ENCODE data around the gene HSF4. TPM values are rescaled to one million over a fixed set of nuclear protein-coding genes. Genes with fewer than 3 reads are reported as not detected.

Gene HSF4
- total RNA-seq, 4 donors from 2014 or later, result 29.5 to 136 (median 76.6) TPM

- intact Hi-C loops (cut with DNase I; ENCODE audit: low total_unique reads) (no loop called here), in situ Hi-C loops (cut with MboI; ENCODE audit: low pct_ligation_motif_present in 1 of 4, low pct_unique_long_range_greater_than_20kb in 1 of 4, low sequenced_read_pairs in 3 of 4) (no loop called here)
- no peaks in the 10 kb centered on the region for H3K9me3 ChIP-seq
- 3 to 21% methylated on average over 3 to 11 of the region's 11 CpGs for WGBS, 2 donors (ENCODE audit: low coverage in 1 of 2)
- H3K4me3 ChIP-seq, result peak overlapping the region in 3 of 4 donors; percentile 52 to 77 (median 64)
- no peaks in the 10 kb centered on the region for H3K36me3 ChIP-seq
- peaks cover 18 to 42% (median 31%) of the 10 kb centered on the region in 4 donors for H3K4me1 ChIP-seq
- TF ChIP-seq POLR2AphosphoS5 (IDR thresholded peaks at IDR 0.05) (peak in 1 of 3 donors; percentile 3), EP300 (IDR thresholded peaks at IDR 0.05; ENCODE audit: low read depth) (no peak)
- no peak for DNase-seq
- H3K27ac ChIP-seq, result peak overlapping the region; percentile 93 to 96 (median 94)
- H3K27me3 ChIP-seq, result no peaks in the 10 kb centered on the region
Measured at GRCh38 chr16:67183284-67183626, 18.7 kb downstream of the HSF4 start.

- TF ChIP-seq EP300 (IDR thresholded peaks at IDR 0.05; ENCODE audit: low read depth), result peak; percentile 53
- TF ChIP-seq POLR2AphosphoS5 (IDR thresholded peaks at IDR 0.05), result peak; percentile 57 to 81 (median 58)
- peak in 1 of 5 experiments; percentile 5 for TF ChIP-seq CTCF (IDR thresholded peaks at IDR 0.05)
- peak; percentile 77 for TF ChIP-seq POLR2A (IDR thresholded peaks at IDR 0.05)
- Histone ChIP-seq H3K4me1 (peaks cover 13 to 36% (median 25%) of the 10 kb centered on the region in 4 donors), H3K27me3 (no peaks in the 10 kb centered on the region), H3K4me3 (peak within 1 kb of the TSS; percentile 52 to 77 (median 70)), H3K27ac (peak within 1 kb of the TSS; percentile 93 to 96 (median 94)), H3K9me3 (no peaks in the 10 kb centered on the region), H3K36me3 (no peaks in the 10 kb centered on the region)
- in situ Hi-C loops (cut with MboI; ENCODE audit: low pct_ligation_motif_present in 1 of 4, low pct_unique_long_range_greater_than_20kb in 1 of 4, low sequenced_read_pairs in 3 of 4), result no loop called here
- intact Hi-C loops (cut with DNase I; ENCODE audit: low total_unique reads), result loop anchor here (2.0 kb wide), 1 partner anchor 25 kb away; the partner anchor contains the start of genes FBXL8 and TRADD
- peak; percentile 95 for DNase-seq
- 0% methylated on average over 58 of the region's 77 CpGs; no CpG with 5 or more reads in 1 of the 2 donors for WGBS, 2 donors (ENCODE audit: low coverage in 1 of 2)
Measured at GRCh38 chr16:67183627-67184452, 19.3 kb downstream of the HSF4 start, which contains the start of gene MATCAP1. Gene MATCAP1, minus strand, starts transcription at chr16:67183963. Its CDS starts 3,353 bp downstream, at chr16:67180610.

- Histone ChIP-seq H3K4me3 (peak overlapping the region; percentile 52 to 77 (median 70)), H3K36me3 (no peaks in the 10 kb centered on the region), H3K9me3 (no peaks in the 10 kb centered on the region), H3K4me1 (peaks cover 12 to 32% (median 23%) of the 10 kb centered on the region in 4 donors), H3K27ac (peak overlapping the region; percentile 93 to 96 (median 94)), H3K27me3 (no peaks in the 10 kb centered on the region)
- in situ Hi-C loops (cut with MboI; ENCODE audit: low pct_ligation_motif_present in 1 of 4, low pct_unique_long_range_greater_than_20kb in 1 of 4, low sequenced_read_pairs in 3 of 4), result no loop called here
- WGBS, 2 donors (ENCODE audit: low coverage in 1 of 2), result 9 to 20% methylated on average over 1 to 31 of the region's 59 CpGs
- TF ChIP-seq POLR2AphosphoS5 (IDR thresholded peaks at IDR 0.05) (no peak), EP300 (IDR thresholded peaks at IDR 0.05; ENCODE audit: low read depth) (no peak), POLR2A (IDR thresholded peaks at IDR 0.05) (no peak), CTCF (IDR thresholded peaks at IDR 0.05) (no peak)
- intact Hi-C loops (cut with DNase I; ENCODE audit: low total_unique reads), result loop anchor here (2.0 kb wide), 1 partner anchor 26 kb away; the partner anchor contains the start of genes FBXL8 and TRADD
- no peak for DNase-seq
Measured at GRCh38 chr16:67184453-67184994, 20.0 kb downstream of the HSF4 start.

GRCh38 chr16:67184995-67185650, 20.6 kb downstream of the HSF4 start:
- peak; percentile 94 for DNase-seq
- no peaks in the 10 kb centered on the region for H3K9me3 ChIP-seq
- H3K36me3 ChIP-seq, result no peaks in the 10 kb centered on the region
- peak overlapping the region in 3 of 4 donors; percentile 52 to 77 (median 64) for H3K4me3 ChIP-seq
- in situ Hi-C loops (cut with MboI; ENCODE audit: low pct_ligation_motif_present in 1 of 4, low pct_unique_long_range_greater_than_20kb in 1 of 4, low sequenced_read_pairs in 3 of 4), result no loop called here
- intact Hi-C loops (cut with DNase I; ENCODE audit: low total_unique reads), result loop anchor here (2.0 kb wide), 1 partner anchor 26 kb away; the partner anchor contains the start of genes FBXL8 and TRADD
- no peak for TF ChIP-seq POLR2A (IDR thresholded peaks at IDR 0.05)
- TF ChIP-seq EP300 (IDR thresholded peaks at IDR 0.05; ENCODE audit: low read depth), result no peak
- TF ChIP-seq POLR2AphosphoS5 (IDR thresholded peaks at IDR 0.05), result peak in 2 of 3 donors; percentile 60 to 66
- TF ChIP-seq CTCF (IDR thresholded peaks at IDR 0.05), result peak; percentile 76 to 89 (median 81)
- no peaks in the 10 kb centered on the region for H3K27me3 ChIP-seq
- WGBS, 2 donors (ENCODE audit: low coverage in 1 of 2), result 32% methylated on average over 29 of the region's 43 CpGs; no CpG with 5 or more reads in 1 of the 2 donors
- H3K27ac ChIP-seq, result peak overlapping the region; percentile 93 to 96 (median 94)
- peaks cover 12 to 32% (median 23%) of the 10 kb centered on the region in 4 donors for H3K4me1 ChIP-seq

Measured in transverse colon (tissue), 4 donors.